Stimulated activated CD4-positive, alpha-beta T cell treated with anti-CD3 and anti-CD28 coated beads, Interleukin-12 subunit alpha, Interleukin-12 subunit beta, amount 100 ng/mL, for 48 hours (primary cell): ENCODE measurements around the gene CACNG1.

Experiments
- DNase-seq, 3 donors: peaks; one replicate each; pipeline ENCODE4 v3.0.0-alpha.2; 2020; ENCODE audit warnings: low read depth in 2 of 3, low spot score in 1 of 3

CACNG1 gene

GRCh38 chr17:67044016-67044772, at the start of gene CACNG1:
TSS of gene CACNG1 (plus strand) at chr17:67044554. CDS start at chr17:67044661, 107 bp downstream.
- no peak for DNase-seq

DNA sequence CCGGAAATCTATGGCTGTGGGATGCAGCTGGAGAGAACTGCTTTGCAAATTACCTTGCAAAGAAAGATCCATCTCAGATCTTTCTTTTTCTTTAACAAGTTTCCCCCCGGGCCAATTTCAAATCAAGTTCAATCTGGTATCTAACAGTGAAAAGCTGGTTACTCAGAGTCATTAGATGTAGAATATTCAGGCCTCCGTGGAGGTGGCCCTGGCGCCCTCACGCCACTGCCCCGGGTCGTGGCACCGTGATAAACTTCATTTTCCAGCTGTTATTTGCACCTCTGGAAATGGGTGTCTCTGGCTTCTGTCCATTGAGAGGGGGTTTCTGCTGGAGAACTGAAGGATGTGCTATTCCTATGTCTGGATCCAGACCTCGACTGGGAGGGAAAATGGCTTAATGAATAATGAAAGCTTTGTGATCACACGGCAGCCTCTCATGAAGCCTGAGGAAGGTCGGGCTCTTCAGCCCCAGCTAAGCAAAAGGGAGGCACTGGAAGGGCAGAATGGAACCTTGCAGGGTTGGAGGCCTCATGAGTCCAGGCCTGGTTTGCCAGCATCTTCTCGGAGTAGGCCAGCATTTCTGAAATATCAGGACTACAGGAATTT, 49.3 kb upstream of the CACNG1 start:
- no peak for DNase-seq

GRCh38 chr17:66995944-66996343, 48.4 kb upstream of the CACNG1 start:
- no peak for DNase-seq

DNA sequence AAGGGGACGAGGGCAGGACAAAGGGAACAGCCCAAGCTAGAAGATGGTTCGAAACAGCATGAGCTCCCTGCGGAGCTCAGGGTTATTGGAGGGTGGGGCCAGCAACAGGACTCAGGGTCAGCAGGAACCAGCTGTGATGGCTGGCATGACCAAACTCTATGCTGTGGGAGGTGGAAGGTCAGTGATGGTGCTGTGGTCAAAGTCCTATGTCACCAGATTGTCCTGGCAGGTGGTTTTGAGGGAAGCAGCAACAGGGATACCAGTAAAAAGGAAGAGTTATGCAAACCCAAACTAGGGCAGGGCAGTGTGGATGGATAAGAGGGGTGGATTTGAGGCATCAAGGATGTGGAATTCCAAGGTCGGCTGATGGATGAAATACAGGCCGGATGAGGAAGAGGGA, 47.4 kb upstream of the CACNG1 start:
- DNase-seq: no peak

- DNase-seq: no peak
These were observed 41.1 kb upstream of the CACNG1 start for GRCh38 chr17:67003231-67003630.

- DNase-seq: no peak
These were observed 40.2 kb upstream of the CACNG1 start for GRCh38 chr17:67004181-67004580.

- DNase-seq: no peak
These were observed 37.1 kb upstream of the CACNG1 start for GRCh38 chr17:67007266-67007665.

- DNase-seq: no peak
These were observed 36.3 kb upstream of the CACNG1 start for GRCh38 chr17:67008101-67008500.

GRCh38 chr17:67011527-67012175, 32.7 kb upstream of the CACNG1 start:
- no peak for DNase-seq

GRCh38 chr17:67013891-67014290, 30.5 kb upstream of the CACNG1 start:
- DNase-seq: no peak

DNA sequence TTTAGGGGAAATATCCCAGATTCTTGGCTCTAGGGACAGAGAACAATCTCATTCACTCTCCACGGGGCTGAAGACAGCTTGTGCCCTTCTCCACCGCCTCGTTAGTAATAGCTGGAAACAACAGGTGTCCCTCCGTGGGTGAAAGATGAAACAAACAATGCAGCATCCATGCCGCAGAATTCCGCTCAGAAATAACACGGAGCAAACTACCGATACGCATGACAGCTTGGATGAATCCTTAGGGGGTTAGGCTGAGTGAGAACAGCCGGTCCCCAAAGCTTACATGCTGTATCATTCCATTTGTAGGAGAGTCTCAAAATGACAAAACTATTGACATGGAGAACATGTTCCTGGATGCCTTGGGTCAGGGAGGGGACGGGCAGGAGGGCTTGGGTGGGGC, 29.4 kb upstream of the CACNG1 start:
- no peak for DNase-seq

- no peak for DNase-seq
These were observed 28.2 kb upstream of the CACNG1 start for GRCh38 chr17:67016039-67016762.

GRCh38 chr17:67017910-67018309, 26.4 kb upstream of the CACNG1 start:
- DNase-seq: no peak

GRCh38 chr17:67018471-67019434, 25.6 kb upstream of the CACNG1 start:
- no peak for DNase-seq

DNA sequence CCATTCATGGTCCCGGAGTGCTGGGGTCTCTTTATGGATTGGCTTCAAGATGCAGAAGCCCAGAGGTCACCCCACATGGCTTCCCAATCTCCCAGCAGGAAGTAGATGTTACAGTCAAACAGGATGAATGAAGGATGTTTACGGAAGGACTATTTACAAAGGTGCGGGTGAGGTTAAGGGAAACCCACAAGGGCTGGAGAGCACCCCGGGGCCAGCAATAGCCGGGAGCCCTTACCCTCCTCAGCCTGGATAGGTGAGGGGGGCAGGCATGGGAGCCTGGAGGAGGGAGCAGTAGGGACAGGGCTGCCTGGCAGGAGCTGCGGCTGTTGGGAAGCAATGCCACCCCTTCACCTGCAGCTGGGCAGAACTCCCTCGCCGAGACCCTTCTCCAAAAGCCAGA, 24.5 kb upstream of the CACNG1 start:
- no peak for DNase-seq

- DNase-seq: no peak
These were observed 24.0 kb upstream of the CACNG1 start for GRCh38 chr17:67020293-67020766.

- no peak for DNase-seq
These were observed 23.2 kb upstream of the CACNG1 start for GRCh38 chr17:67021196-67021595.

GRCh38 chr17:67021743-67022450, 22.5 kb upstream of the CACNG1 start:
- no peak for DNase-seq

DNA sequence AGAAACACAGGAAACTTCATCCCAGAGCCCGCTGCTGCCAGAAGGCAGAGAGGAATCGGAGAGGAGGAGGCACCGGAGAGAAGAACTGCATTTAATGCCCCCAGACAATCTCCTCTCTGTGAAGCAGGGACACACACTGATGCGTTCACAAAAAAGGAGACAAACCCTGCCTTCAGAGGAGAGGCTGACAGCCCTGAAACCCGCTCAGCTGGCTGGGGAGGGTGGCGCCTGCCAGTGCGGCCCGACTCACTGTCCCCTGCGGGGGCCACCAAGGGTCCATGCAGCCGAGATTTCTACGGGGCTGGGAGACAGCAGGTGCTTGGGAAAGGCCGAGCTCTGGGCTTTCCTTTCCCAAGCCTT, 21.9 kb upstream of the CACNG1 start:
- no peak for DNase-seq

GRCh38 chr17:67024736-67025135, 19.6 kb upstream of the CACNG1 start:
- DNase-seq: no peak
